ENCODE data around the gene ARHGAP18.

Gene ARHGAP18

GRCh38 chr6:129635396-129636130, 74.4 kb downstream of the ARHGAP18 start:
- no peaks in the 10 kb centered on the region for H3K36me3 ChIP-seq (ENCODE audit: insufficient read depth, insufficient read length, low read length)
- no peak overlapping the region for H3K9ac ChIP-seq (ENCODE audit: insufficient read length, low read depth)
- no peak overlapping the region for H3K4me3 ChIP-seq (ENCODE audit: insufficient read length, low read depth)
- TF ChIP-seq YY1 (IDR thresholded peaks at IDR 0.05; ENCODE audit: insufficient read depth, insufficient read length) (no peak), SUZ12 (IDR thresholded peaks at IDR 0.05; ENCODE audit: extremely low read depth, insufficient read depth, insufficient read length) (no peak), ZNF274 (IDR thresholded peaks at IDR 0.05; ENCODE audit: low read depth, low read length) (no peak)
- no peaks in the 10 kb centered on the region for H3K27me3 ChIP-seq (ENCODE audit: insufficient read depth, insufficient read length)
- H3K4me1 ChIP-seq (ENCODE audit: insufficient read depth, insufficient read length), result no peaks in the 10 kb centered on the region
- no peak for DNase-seq (ENCODE audit: low read depth, low spot score)
- no peaks in the 10 kb centered on the region for H3K9me3 ChIP-seq (ENCODE audit: insufficient read depth, low read length)

GRCh38 chr6:129634411-129635230, 75.4 kb downstream of the ARHGAP18 start:
- H3K9ac ChIP-seq (ENCODE audit: insufficient read length, low read depth), result no peak overlapping the region
- H3K27me3 ChIP-seq (ENCODE audit: insufficient read depth, insufficient read length), result no peaks in the 10 kb centered on the region
- H3K4me1 ChIP-seq (ENCODE audit: insufficient read depth, insufficient read length), result no peaks in the 10 kb centered on the region
- no peak for DNase-seq (ENCODE audit: low read depth, low spot score)
- TF ChIP-seq SUZ12 (IDR thresholded peaks at IDR 0.05; ENCODE audit: extremely low read depth, insufficient read depth, insufficient read length) (no peak), ZNF274 (IDR thresholded peaks at IDR 0.05; ENCODE audit: low read depth, low read length) (no peak), YY1 (IDR thresholded peaks at IDR 0.05; ENCODE audit: insufficient read depth, insufficient read length) (no peak)
- H3K9me3 ChIP-seq (ENCODE audit: insufficient read depth, low read length), result no peaks in the 10 kb centered on the region
- no peak overlapping the region for H3K4me3 ChIP-seq (ENCODE audit: insufficient read length, low read depth)
- H3K36me3 ChIP-seq (ENCODE audit: insufficient read depth, insufficient read length, low read length), result no peaks in the 10 kb centered on the region

- no peaks in the 10 kb centered on the region for H3K4me1 ChIP-seq (ENCODE audit: insufficient read depth, insufficient read length)
These were observed 76.4 kb downstream of the ARHGAP18 start for GRCh38 chr6:129633529-129633928.

GRCh38 chr6:129632172-129632613, 77.8 kb downstream of the ARHGAP18 start:
- Histone ChIP-seq H3K4me3 (ENCODE audit: insufficient read length, low read depth) (no peak overlapping the region), H3K4me1 (ENCODE audit: insufficient read depth, insufficient read length) (no peaks in the 10 kb centered on the region), H3K27me3 (ENCODE audit: insufficient read depth, insufficient read length) (no peaks in the 10 kb centered on the region), H3K36me3 (ENCODE audit: insufficient read depth, insufficient read length, low read length) (no peaks in the 10 kb centered on the region), H3K9ac (ENCODE audit: insufficient read length, low read depth) (no peak overlapping the region), H3K9me3 (ENCODE audit: insufficient read depth, low read length) (no peaks in the 10 kb centered on the region)
- DNase-seq (ENCODE audit: low read depth, low spot score), result no peak
- TF ChIP-seq ZNF274 (IDR thresholded peaks at IDR 0.05; ENCODE audit: low read depth, low read length) (no peak), YY1 (IDR thresholded peaks at IDR 0.05; ENCODE audit: insufficient read depth, insufficient read length) (no peak), SUZ12 (IDR thresholded peaks at IDR 0.05; ENCODE audit: extremely low read depth, insufficient read depth, insufficient read length) (no peak)

More at GRCh38 chr6:129633529-129633928, 76.4 kb downstream of the ARHGAP18 start:
- Histone ChIP-seq H3K27me3 (ENCODE audit: insufficient read depth, insufficient read length) (no peaks in the 10 kb centered on the region), H3K9me3 (ENCODE audit: insufficient read depth, low read length) (no peaks in the 10 kb centered on the region), H3K9ac (ENCODE audit: insufficient read length, low read depth) (no peak overlapping the region), H3K4me3 (ENCODE audit: insufficient read length, low read depth) (no peak overlapping the region), H3K36me3 (ENCODE audit: insufficient read depth, insufficient read length, low read length) (no peaks in the 10 kb centered on the region)
- DNase-seq (ENCODE audit: low read depth, low spot score), result no peak
- TF ChIP-seq ZNF274 (IDR thresholded peaks at IDR 0.05; ENCODE audit: low read depth, low read length) (no peak), YY1 (IDR thresholded peaks at IDR 0.05; ENCODE audit: insufficient read depth, insufficient read length) (no peak), SUZ12 (IDR thresholded peaks at IDR 0.05; ENCODE audit: extremely low read depth, insufficient read depth, insufficient read length) (no peak)

GRCh38 chr6:129631070-129631469, 78.9 kb downstream of the ARHGAP18 start:
- H3K27me3 ChIP-seq (ENCODE audit: insufficient read depth, insufficient read length), result no peaks in the 10 kb centered on the region
- H3K4me1 ChIP-seq (ENCODE audit: insufficient read depth, insufficient read length), result no peaks in the 10 kb centered on the region
- H3K9me3 ChIP-seq (ENCODE audit: insufficient read depth, low read length), result no peaks in the 10 kb centered on the region
- H3K36me3 ChIP-seq (ENCODE audit: insufficient read depth, insufficient read length, low read length), result no peaks in the 10 kb centered on the region
- H3K4me3 ChIP-seq (ENCODE audit: insufficient read length, low read depth), result no peak overlapping the region
- no peak overlapping the region for H3K9ac ChIP-seq (ENCODE audit: insufficient read length, low read depth)
- no peak for DNase-seq (ENCODE audit: low read depth, low spot score)
- no peak for TF ChIP-seq SUZ12 (IDR thresholded peaks at IDR 0.05; ENCODE audit: extremely low read depth, insufficient read depth, insufficient read length)
- no peak for TF ChIP-seq ZNF274 (IDR thresholded peaks at IDR 0.05; ENCODE audit: low read depth, low read length)
- no peak for TF ChIP-seq YY1 (IDR thresholded peaks at IDR 0.05; ENCODE audit: insufficient read depth, insufficient read length)

GRCh38 chr6:129630596-129630995, 79.4 kb downstream of the ARHGAP18 start:
- no peaks in the 10 kb centered on the region for H3K36me3 ChIP-seq (ENCODE audit: insufficient read depth, insufficient read length, low read length)
- no peak overlapping the region for H3K9ac ChIP-seq (ENCODE audit: insufficient read length, low read depth)
- no peaks in the 10 kb centered on the region for H3K27me3 ChIP-seq (ENCODE audit: insufficient read depth, insufficient read length)
- no peak for TF ChIP-seq ZNF274 (IDR thresholded peaks at IDR 0.05; ENCODE audit: low read depth, low read length)
- no peak for TF ChIP-seq YY1 (IDR thresholded peaks at IDR 0.05; ENCODE audit: insufficient read depth, insufficient read length)
- TF ChIP-seq SUZ12 (IDR thresholded peaks at IDR 0.05; ENCODE audit: extremely low read depth, insufficient read depth, insufficient read length), result no peak
- H3K9me3 ChIP-seq (ENCODE audit: insufficient read depth, low read length), result no peaks in the 10 kb centered on the region
- H3K4me1 ChIP-seq (ENCODE audit: insufficient read depth, insufficient read length), result no peaks in the 10 kb centered on the region
- H3K4me3 ChIP-seq (ENCODE audit: insufficient read length, low read depth), result no peak overlapping the region
- DNase-seq (ENCODE audit: low read depth, low spot score), result no peak
